ENCODE data around the gene REEP6. TPM values are rescaled to one million over a fixed set of nuclear protein-coding genes. Genes with fewer than 3 reads are reported as not detected.

The REEP6 gene
- total and polyA plus RNA-seq, 2 of the 8 experiments (the other 6 are each of a cell fraction or from before 2014, with no cell fraction given), result 12.6 to 20.7 TPM

GRCh38 chr19:1521636-1522035 lies 30.7 kb downstream of the REEP6 start (continued):
- no peak for TF ChIP-seq POLR2AphosphoS5 (IDR thresholded peaks at IDR 0.05; ENCODE audit: low read depth, low read length)

All from H1 (cell line).